Fibroblast of the aortic adventitia (primary cell): Measurements from ENCODE around the gene SLC25A13. TPM values are rescaled to one million over a fixed set of nuclear protein-coding genes. Genes with fewer than 3 reads are reported as not detected.
"Not testable (repeated sequence)": the region's sequence is repeated elsewhere in the genome, so short reads cannot be mapped to it uniquely, and the experiment has no call there.

Experiments used
- DNase-seq: peaks from one replicate; pipeline ENCODE4 v3.0.0-alpha.2; 2010; ENCODE audit warnings: low read depth
- H3K4me3 ChIP-seq: 2 replicates; pipeline ENCODE4 v1.5.1; 2011; ENCODE audit warnings: low read depth, mild to moderate bottlenecking, control low read depth, low read length, moderate library complexity
- CTCF ChIP-seq: IDR thresholded peaks from 2 replicates; pipeline ENCODE4 v1.5.1; 2011; ENCODE audit warnings: mild to moderate bottlenecking, low read length, control low read depth, inconsistent platforms; ENCODE audit not compliant: insufficient read depth
- total RNA-seq: library from RNA; depleted of rRNA; stranded (reverse); fragments of >200 nt; gene quantifications from 2 replicates; pipeline ENCODE4 v1.2.3, GENCODE V29; 2012; ENCODE audit warnings: low replicate concordance

The SLC25A13 gene
- total RNA-seq, 1 donor: 14.3 TPM

DNA sequence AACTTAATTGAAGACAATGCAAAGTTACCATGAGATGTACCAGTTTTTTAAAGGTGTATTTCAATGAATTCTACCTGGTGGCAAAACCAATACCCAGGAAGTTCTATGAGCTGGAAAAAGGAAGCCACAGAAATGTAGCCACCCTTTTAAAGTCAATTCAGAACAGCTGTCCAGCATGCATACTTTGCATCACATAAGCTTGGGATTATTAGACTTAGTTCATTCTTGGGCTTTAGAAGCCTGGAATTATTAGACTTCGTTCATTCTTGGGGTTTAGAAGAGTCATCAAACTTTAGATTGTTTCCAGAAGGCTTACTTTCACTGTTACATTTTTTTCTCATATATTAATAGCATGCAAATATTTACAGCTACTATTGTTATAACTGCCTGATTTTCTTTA lies 20.9 kb downstream of the SLC25A13 start:
- no peak for TF ChIP-seq CTCF
- DNase-seq: no peak
- H3K4me3 ChIP-seq: no peak overlapping the region

DNA sequence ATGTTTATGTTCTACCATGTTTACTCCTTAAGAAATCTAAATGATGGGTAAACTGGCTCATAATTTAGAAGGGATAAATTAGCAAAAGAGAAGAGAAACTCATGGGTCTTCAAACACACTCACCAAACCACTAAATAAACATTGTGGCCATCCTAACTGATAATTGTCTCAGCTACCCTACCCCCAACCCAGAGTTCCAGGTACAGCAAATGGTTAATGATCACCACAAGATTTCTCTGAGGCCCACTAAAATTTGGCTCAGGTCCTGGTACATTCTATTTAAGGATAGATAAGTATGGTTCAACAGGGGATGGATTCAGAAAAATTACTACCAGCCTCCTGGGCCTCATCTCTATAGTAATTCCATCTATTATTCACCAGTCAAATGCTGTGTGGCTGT lies 21.4 kb downstream of the SLC25A13 start:
- TF ChIP-seq CTCF: no peak
- H3K4me3 ChIP-seq: no peak overlapping the region
- DNase-seq: no peak

GRCh38 chr7:96299496-96299895 lies 22.4 kb downstream of the SLC25A13 start:
- DNase-seq: no peak
- H3K4me3 ChIP-seq: no peak overlapping the region

DNA sequence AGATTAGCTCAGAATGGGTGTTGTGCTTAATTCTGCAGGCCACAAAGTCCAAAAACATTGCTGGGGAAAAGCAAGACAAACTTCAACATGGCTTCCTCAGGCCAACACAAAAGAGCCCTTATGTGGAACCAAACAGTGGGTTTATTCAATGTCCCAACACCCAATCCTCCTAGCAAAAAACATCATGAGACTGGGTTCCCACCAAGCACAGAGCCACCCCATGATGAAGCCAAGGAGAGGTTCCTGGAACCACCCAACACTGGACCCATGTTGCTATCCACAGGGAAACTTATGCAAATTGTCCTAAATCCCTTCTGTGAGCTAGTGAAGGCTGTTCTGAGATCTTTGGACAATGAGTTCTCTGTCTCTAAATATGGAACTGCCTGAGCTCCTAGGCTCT lies 24.0 kb downstream of the SLC25A13 start:
- H3K4me3 ChIP-seq: no peak overlapping the region
- TF ChIP-seq CTCF: no peak
- no peak for DNase-seq

More at GRCh38 chr7:96299496-96299895, 22.4 kb downstream of the SLC25A13 start:
- TF ChIP-seq CTCF: no peak

DNA sequence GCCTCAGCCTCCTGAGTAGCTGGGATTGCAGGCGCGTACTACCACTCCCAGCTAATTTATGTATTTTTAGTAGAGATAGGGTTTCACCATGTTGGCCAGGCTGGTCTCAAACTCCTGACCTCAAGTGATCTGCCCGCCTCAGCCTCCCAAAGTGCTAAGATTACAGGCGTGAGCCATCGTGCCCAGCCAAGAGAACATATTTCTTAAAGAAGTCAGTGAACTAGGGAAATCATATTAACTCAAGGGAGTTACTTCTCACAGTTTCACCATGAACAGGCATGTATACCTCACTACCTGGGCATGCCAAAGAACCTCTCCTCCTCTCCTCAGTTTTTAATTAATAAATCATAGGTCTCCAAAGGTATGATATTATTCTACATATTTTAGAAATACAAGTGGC lies 24.5 kb downstream of the SLC25A13 start:
- DNase-seq, H3K4me3 ChIP-seq: not testable (repeated sequence)

DNA sequence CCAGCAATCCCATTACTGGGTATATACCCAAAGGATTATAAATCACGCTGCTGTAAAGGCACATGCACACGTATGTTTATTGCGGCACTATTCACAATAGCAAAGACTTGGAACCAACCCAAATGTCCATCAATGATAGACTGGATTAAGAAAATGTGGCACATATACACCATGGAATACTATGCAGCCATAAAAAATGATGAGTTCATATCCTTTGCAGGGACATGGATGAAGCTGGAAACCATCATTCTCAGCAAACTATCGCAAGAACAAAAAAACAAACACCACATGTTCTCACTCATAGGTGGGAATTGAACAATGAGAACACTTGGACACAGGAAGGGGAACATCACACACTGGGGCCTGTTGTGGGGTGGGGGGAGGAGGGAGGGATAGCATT lies 28.0 kb downstream of the SLC25A13 start:
- not testable (repeated sequence) for H3K4me3 ChIP-seq, DNase-seq

GRCh38 chr7:96287559-96287958 lies 34.3 kb downstream of the SLC25A13 start:
- no peak for TF ChIP-seq CTCF
- DNase-seq: no peak
- no peak overlapping the region for H3K4me3 ChIP-seq

- no peak overlapping the region for H3K4me3 ChIP-seq
- no peak for TF ChIP-seq CTCF
- DNase-seq: no peak
Observed at GRCh38 chr7:96287132-96287531, 34.8 kb downstream of the SLC25A13 start.
